K562 (cell line): ENCODE data around the gene PFKP. TPM values are rescaled to one million over a fixed set of nuclear protein-coding genes. Genes with fewer than 3 reads are reported as not detected.

Experiments used
- ATAC-seq: fragments of 200-7000 bp; cut with Tn5 transposase; 3 replicates; pipeline ENCODE4 v1.9.1; 2020; ENCODE audit warnings: moderate library complexity
- BruUV-seq: library from RNA; stranded (reverse); fragments of 400-500 nt; replicated peaks from 2 replicates; lab custom pipeline; 2021; lab: Mats Ljungman, UMichigan
- CTCF ChIA-PET: fragments of 300-600 bp; formaldehyde crosslinking; extraction: SDS; loops from one replicate; lab custom pipeline; 2021; ENCODE audit warnings: low intra/inter-chr PET ratio; lab: Yijun Ruan, JAX
- POLR2A ChIA-PET: fragments of 300-600, 350-650 bp; sonication (Branson Sonifier 250); formaldehyde crosslinking; extraction: SDS; loops from one replicate; lab custom pipeline; 2021; ENCODE audit warnings: antibody characterized with exemption, inconsistent platforms; lab: Yijun Ruan, JAX
- DNase-seq, 4 experiments: peaks; one replicate each; pipeline versions ENCODE4 v3.0.0 to v3.0.0-alpha.2; 2011 to 2018; ENCODE audit warnings: low spot score in 3 of 4, mixed read lengths in 3 of 4; ENCODE audit errors: extremely low read depth in 1 of 4
- FAIRE-seq: peaks from 2 replicates; lab custom pipeline; 2011; peaks lifted over from hg19 to GRCh38; lab: Jason Lieb, UNC
- H2AFZ ChIP-seq: 2 replicates; pipeline ENCODE4 v1.6.0; 2011; ENCODE audit warnings: low read depth, low read length, control low read depth, inconsistent platforms
- H3K27ac ChIP-seq: fragments of 200-600 bp; 3 replicates; pipeline ENCODE4 v1.8.0; 2011; ENCODE audit warnings: low read depth, mild to moderate bottlenecking, control low read depth, inconsistent platforms, low read length, moderate library complexity, mixed read lengths; ENCODE audit errors: extremely low read depth
- H3K27me3 ChIP-seq, 2 experiments: fragments of 300-600 bp in 1 of 2; 2 replicates in 1 of 2; 3 replicates in 1 of 2; pipeline versions ENCODE4 v1.6.0 to v1.8.0; 2011; ENCODE audit warnings: inconsistent platforms in 2 of 2, low read length in 2 of 2, mild to moderate bottlenecking in 1 of 2, mixed read lengths in 1 of 2, moderate library complexity in 1 of 2; ENCODE audit not compliant: control insufficient read depth in 2 of 2, insufficient read depth in 2 of 2
- H3K36me3 ChIP-seq: fragments of 300-600 bp; 3 replicates; pipeline ENCODE4 v1.8.0; 2011; ENCODE audit warnings: mild to moderate bottlenecking, low read length, inconsistent platforms; ENCODE audit not compliant: control insufficient read depth, insufficient read depth
- H3K4me1 ChIP-seq, 2 experiments: fragments of 200-600 bp in 1 of 2; replicated peaks in 1 of 2; 2 replicates in 1 of 2; 3 replicates in 1 of 2; pipeline versions ENCODE4 v1.5.1 to v1.8.0; 2011; ENCODE audit warnings: inconsistent platforms in 2 of 2, low read length in 2 of 2, mild to moderate bottlenecking in 1 of 2, mixed read lengths in 1 of 2, moderate library complexity in 1 of 2; ENCODE audit not compliant: control insufficient read depth in 2 of 2, insufficient read depth in 2 of 2
- H3K4me2 ChIP-seq: 2 replicates; pipeline ENCODE4 v1.6.1; 2011; ENCODE audit warnings: low read length, control low read depth, inconsistent platforms, mixed read lengths; ENCODE audit not compliant: insufficient read depth
- H3K4me3 ChIP-seq: fragments of 200-600 bp; sonication (generic), shearing (Covaris generic); 2 replicates; pipeline ENCODE4 v1.5.1; 2016; ENCODE audit warnings: control low read depth, inconsistent platforms
- H3K79me2 ChIP-seq: fragments of 200-600 bp; 3 replicates; pipeline ENCODE4 v1.8.0; 2011; ENCODE audit warnings: low read length, inconsistent platforms; ENCODE audit not compliant: control insufficient read depth, insufficient read depth
- H3K9ac ChIP-seq, 2 experiments: 2 replicates each; pipeline versions ENCODE4 v1.6.0 to v1.6.1; 2011; ENCODE audit warnings: low read depth in 2 of 2, low read length in 2 of 2, control low read depth in 1 of 2, inconsistent platforms in 1 of 2, mild to moderate bottlenecking in 1 of 2, mixed read lengths in 1 of 2; ENCODE audit not compliant: insufficient read depth in 1 of 2
- H3K9me1 ChIP-seq: one replicate; pipeline ENCODE4 v1.6.0; 2011; ENCODE audit warnings: inconsistent platforms, mild to moderate bottlenecking, low read length, moderate library complexity; ENCODE audit not compliant: control insufficient read depth, insufficient read depth
- H3K9me3 ChIP-seq: replicated peaks from 2 replicates; pipeline ENCODE4 v1.5.1; 2011; ENCODE audit warnings: low read depth, low read length, inconsistent platforms; ENCODE audit not compliant: control insufficient read depth, insufficient read depth
- H4K20me1 ChIP-seq: replicated peaks from 2 replicates; pipeline ENCODE4 v1.6.1; 2011; ENCODE audit warnings: low read length, inconsistent platforms, mixed read lengths; ENCODE audit not compliant: control insufficient read depth, insufficient read depth
- ATF1 ChIP-seq, 2 experiments: fragments of 450-650 bp in 1 of 2; IDR thresholded peaks; 2 replicates each; pipeline ENCODE4 v1.6.1; 2016; ENCODE audit warnings: missing compliant biosample characterization in 1 of 2, missing genetic modification characterization in 1 of 2
- C11orf30 ChIP-seq: fragments of 450-650 bp; IDR thresholded peaks from 2 replicates; pipeline ENCODE4 v1.6.1; 2016; ENCODE audit warnings: low read depth, mild to moderate bottlenecking
- EP300 ChIP-seq: IDR thresholded peaks from 2 replicates; pipeline ENCODE4 v1.6.1; 2012; ENCODE audit warnings: low read length, improper control_type of control experiment
- FOSL1 ChIP-seq: fragments of 200-800 bp; sonication (Bioruptor generic); conservative IDR thresholded peaks from 2 replicates; pipeline ENCODE4 v1.6.1; 2016; ENCODE audit warnings: missing genetic modification characterization, missing compliant biosample characterization
- KDM4B ChIP-seq, 2 experiments: fragments of 450-650 bp in 1 of 2; sonication (generic) in 1 of 2; IDR thresholded peaks; 2 replicates each; pipeline ENCODE4 v1.6.1; 2016 to 2017; ENCODE audit warnings: borderline replicate concordance in 2 of 2, antibody characterized with exemption in 1 of 2, low read depth in 1 of 2, mild to moderate bottlenecking in 1 of 2
- L3MBTL2 ChIP-seq: fragments of 450-650 bp; IDR thresholded peaks from 2 replicates; pipeline ENCODE4 v1.6.1; 2016; ENCODE audit warnings: mild to moderate bottlenecking, moderate library complexity
- NCOA2 ChIP-seq, 2 experiments: fragments of 450-650 bp; IDR thresholded peaks; 2 replicates each; pipeline ENCODE4 v1.6.1; 2018; ENCODE audit warnings: mild to moderate bottlenecking in 2 of 2, moderate library complexity in 1 of 2; ENCODE audit not compliant: partially characterized antibody in 2 of 2
- PHF20 ChIP-seq: fragments of 450-650 bp; IDR thresholded peaks from 2 replicates; pipeline ENCODE4 v1.6.1; 2018; ENCODE audit not compliant: partially characterized antibody
- PTTG1 ChIP-seq: fragments of 450-650 bp; IDR thresholded peaks from 2 replicates; pipeline ENCODE4 v1.6.1; 2016; ENCODE audit warnings: low read depth, mild to moderate bottlenecking, missing genetic modification characterization, missing compliant biosample characterization
- SAFB2 ChIP-seq: fragments of 200-400 bp; formaldehyde crosslinking; IDR thresholded peaks from 2 replicates; pipeline ENCODE4 v1.6.1; 2018; ENCODE audit warnings: borderline replicate concordance, low read length, low read depth, moderate library complexity; ENCODE audit not compliant: severe bottlenecking
- SMARCE1 ChIP-seq: fragments of 450-650 bp; IDR thresholded peaks from 2 replicates; pipeline ENCODE4 v1.7.1; 2016; ENCODE audit warnings: mild to moderate bottlenecking
- TAF9B ChIP-seq: fragments of 450-650 bp; IDR thresholded peaks from 2 replicates; pipeline ENCODE4 v1.6.1; 2018; ENCODE audit warnings: mild to moderate bottlenecking; ENCODE audit not compliant: partially characterized antibody
- ZNF282 ChIP-seq: sonication (generic); formaldehyde crosslinking; IDR thresholded peaks from 2 replicates; pipeline ENCODE4 v1.8.1; 2023; ENCODE audit warnings: missing genetic modification reagents
- ZNF347 ChIP-seq: fragments of 450-650 bp; formaldehyde crosslinking; IDR thresholded peaks from 2 replicates; pipeline ENCODE4 v1.4.0; 2020; ENCODE audit warnings: low read depth, mild to moderate bottlenecking, moderate library complexity
- ZNF431 ChIP-seq: sonication (generic); formaldehyde crosslinking; IDR thresholded peaks from 2 replicates; pipeline ENCODE4 v1.8.0; 2022; ENCODE audit warnings: mild to moderate bottlenecking, missing genetic modification reagents
- WGBS: fragments of 100-300 bp; shearing (Covaris generic); methylation state at CpG from one replicate; pipeline ENCODE4 v1.1.6; 2016; ENCODE audit warnings: low coverage, mixed read lengths; ENCODE audit not compliant: insufficient coverage; ENCODE audit errors: missing lambda C conversion rate; 5-methylcytosine and 5-hydroxymethylcytosine counted together
- in situ Hi-C: fragments of 300-500 bp; cut with MboI; formaldehyde crosslinking; loops from 4 replicates; pipeline ENCODE4 v1.15.0; 2018; ENCODE audit warnings: inconsistent platforms, mixed read lengths
- intact Hi-C: fragments of 100-400 bp; cut with micrococcal nuclease; formaldehyde crosslinking; loops from 2 replicates; pipeline ENCODE4 v1.14.2; 2022
- polyA plus RNA-seq, 8 experiments: library from polyadenylated mRNA; depleted of rRNA in 4 of 8; stranded (reverse) in 5 of 8; unstranded in 3 of 8; fragments of >200 nt; fragmentation: Nextera tagmentation in 2 of 8; fragmentation: Illumina TruSeq in 1 of 8; extraction: Ambion mirVana in 2 of 8; extraction: Trizol in 1 of 8; gene quantifications; 2 replicates each; pipeline versions ENCODE4 v1.2.1 to v1.2.3, GENCODE V29; 2011 to 2014; ENCODE audit warnings: inconsistent platforms in 1 of 8, missing spikeins in 1 of 8
- total RNA-seq, 7 experiments: library from RNA; depleted of rRNA in 6 of 7; stranded (reverse); fragments of >200 nt in 6 of 7; fragmentation: Illumina TruSeq in 2 of 7; extraction: Trizol in 2 of 7; gene quantifications; 2 replicates each; pipeline versions ENCODE4 v1.2.1 to v1.2.3, GENCODE V29; 2011 to 2021; ENCODE audit warnings: low replicate concordance in 1 of 7

PFKP gene
- total and polyA plus RNA-seq, 9 of the 15 experiments (the other 6 are each of a cell fraction or from before 2014, with no cell fraction given) = 23.5 to 116 (median 62.1) TPM

- Histone ChIP-seq H3K4me2 (peak overlapping the region; percentile 78), H3K79me2 (peaks cover 25% of the 10 kb centered on the region), H3K36me3 (peaks cover 33% of the 10 kb centered on the region), H3K27me3 (peaks cover 0 to 10% of the 10 kb centered on the region in 2 experiments; a peak in 2 of 5 replicates), H3K4me1 (peaks cover 6 to 19% of the 10 kb centered on the region in 2 experiments; a peak in 4 of 5 replicates), H3K9me3 (no peaks in the 10 kb centered on the region), H3K9ac (peak overlapping the region; percentile 86 to 95)
- ATAC-seq = peak; percentile 1; the same call in 2 of the 3 replicates
- TF ChIP-seq SMARCE1 (0 out of 2 replicates have a peak, but pooled peaks have one; percentile 22), TAF9B (no peak), PHF20 (no peak), NCOA2 (IDR thresholded peaks at IDR 0.05; ENCODE audit: partially characterized antibody in 2 of 2) (no peak), PTTG1 (no peak), C11orf30 (no peak), L3MBTL2 (no peak), ZNF431 (CRISPR knock-in tag) (no peak), FOSL1 (tag) (peak; percentile 58), ATF1 (CRISPR knock-in tag; IDR thresholded peaks at IDR 0.05) (no peak), ATF1 (tag; IDR thresholded peaks at IDR 0.05) (no peak), EP300 (no peak), ZNF282 (CRISPR knock-in tag) (no peak), SAFB2 (no peak), ZNF347 (CRISPR knock-in tag) (no peak), KDM4B (IDR thresholded peaks at IDR 0.05; ENCODE audit: borderline replicate concordance in 2 of 2, low read depth in 1 of 2) (0 out of 4 replicates have a peak, but pooled peaks of 1 of the 2 experiments have one; percentile 8)
- TF ChIP-seq, all 486 proteins: peak for 3
- peak overlapping the region; percentile 92 for H2AFZ ChIP-seq
- no peaks in the 10 kb centered on the region for H3K9me1 ChIP-seq
- peak overlapping the region; percentile 96 for H3K4me3 ChIP-seq
- H4K20me1 ChIP-seq = no peaks in the 10 kb centered on the region
- intact Hi-C loops (loop anchor here (5.0 kb wide), 1 partner anchor 105 kb away; the partner anchor contains the start of gene PFKP), in situ Hi-C loops (no loop called here)
- ChIA-PET POLR2A (interaction anchor here (0.6 to 2.4 kb wide), 12 partner anchors 8 to 613 kb away, joined by 3 to 10 read pairs (median 6); partner anchors contain the start of gene KLF6), CTCF (no interaction called here)
- no TSS peak for BruUV-seq
- DNase-seq (peak in 1 of 4 experiments; percentile 33), FAIRE-seq (peak; percentile 79)
- under 1% methylated on average over 20 of the region's 21 CpGs for WGBS
- peak overlapping the region; percentile 70 for H3K27ac ChIP-seq
Observed at GRCh38 chr10:3172081-3172445, 104.7 kb downstream of the PFKP start.
